Spleen (tissue), 7 donors: ENCODE results near the gene HABP2.

Source experiments
- POLR2A ChIP-seq, 3 donors: fragments of 450-650 bp; IDR thresholded peaks; one replicate each; pipeline ENCODE4 v1.5.1; 2017; ENCODE audit warnings: antibody characterized with exemption in 3 of 3, mild to moderate bottlenecking in 1 of 3
- POLR2AphosphoS5 ChIP-seq, 3 donors: sonication (generic); formaldehyde crosslinking; IDR thresholded peaks; one replicate each; pipeline ENCODE4 v1.5.1; 2017; ENCODE audit warnings: antibody characterized with exemption in 3 of 3
- TF ChIP-seq, protein P1 (sequence below), 11 experiments: fragments of 200-600 bp in 7 of 11; fragments of 450-650 bp in 4 of 11; sonication (generic) in 4 of 11; IDR thresholded peaks in 8 of 11; conservative IDR thresholded peaks in 3 of 11; 1 replicate in 7 of 11; 2 replicates in 4 of 11; pipeline versions ENCODE4 v1.4.0 to v1.8.0; 2016 to 2021; ENCODE audit warnings: antibody characterized with exemption in 11 of 11, inconsistent platforms in 4 of 11, mild to moderate bottlenecking in 1 of 11
- donor health status: DM: no; HTN: no; CAD: no; lungs with moderate emphysema.
- donor health status: DM: no; HTN: no; CAD: no.
- donor health status: DM: no; HTN: no; CAD: no.

DNA sequence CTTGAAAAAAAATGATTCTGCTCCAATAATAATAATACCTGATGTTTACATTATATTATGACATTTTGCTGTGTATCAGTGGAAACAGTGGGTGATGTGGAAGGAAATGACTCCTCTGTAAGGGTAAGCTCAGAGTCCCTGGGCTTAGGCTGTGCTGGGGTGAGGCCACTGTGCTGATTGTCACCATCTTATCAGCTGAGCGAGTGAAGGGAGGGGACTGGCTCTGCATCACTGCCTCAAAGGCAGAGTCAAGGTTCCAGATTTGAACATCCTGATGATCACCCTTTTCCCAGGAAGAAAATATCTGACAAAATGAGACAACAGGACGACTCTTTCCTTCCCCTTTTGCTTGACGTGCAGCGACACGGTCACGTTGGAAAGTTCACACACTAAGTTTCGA is 24.0 kb upstream of the HABP2 start:
- TF ChIP-seq, protein P1, sequence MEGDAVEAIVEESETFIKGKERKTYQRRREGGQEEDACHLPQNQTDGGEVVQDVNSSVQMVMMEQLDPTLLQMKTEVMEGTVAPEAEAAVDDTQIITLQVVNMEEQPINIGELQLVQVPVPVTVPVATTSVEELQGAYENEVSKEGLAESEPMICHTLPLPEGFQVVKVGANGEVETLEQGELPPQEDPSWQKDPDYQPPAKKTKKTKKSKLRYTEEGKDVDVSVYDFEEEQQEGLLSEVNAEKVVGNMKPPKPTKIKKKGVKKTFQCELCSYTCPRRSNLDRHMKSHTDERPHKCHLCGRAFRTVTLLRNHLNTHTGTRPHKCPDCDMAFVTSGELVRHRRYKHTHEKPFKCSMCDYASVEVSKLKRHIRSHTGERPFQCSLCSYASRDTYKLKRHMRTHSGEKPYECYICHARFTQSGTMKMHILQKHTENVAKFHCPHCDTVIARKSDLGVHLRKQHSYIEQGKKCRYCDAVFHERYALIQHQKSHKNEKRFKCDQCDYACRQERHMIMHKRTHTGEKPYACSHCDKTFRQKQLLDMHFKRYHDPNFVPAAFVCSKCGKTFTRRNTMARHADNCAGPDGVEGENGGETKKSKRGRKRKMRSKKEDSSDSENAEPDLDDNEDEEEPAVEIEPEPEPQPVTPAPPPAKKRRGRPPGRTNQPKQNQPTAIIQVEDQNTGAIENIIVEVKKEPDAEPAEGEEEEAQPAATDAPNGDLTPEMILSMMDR (IDR thresholded peaks at IDR 0.05 in 8 of 11, conservative IDR thresholded peaks at IDR 0.05 in 3 of 11), result no peak
- TF ChIP-seq POLR2A (IDR thresholded peaks at IDR 0.05), result no peak
- no peak for TF ChIP-seq POLR2AphosphoS5 (IDR thresholded peaks at IDR 0.05)
